Esophagus squamous epithelium (tissue), 4 donors: ENCODE measurements around the gene CYP4F8.

Experiments used
- CTCF ChIP-seq, 6 experiments: fragments of 450-650 bp in 4 of 6; fragments of 200-600 bp in 2 of 6; sonication (generic) in 2 of 6; IDR thresholded peaks; one replicate each; pipeline ENCODE4 v1.5.1; 2016 to 2019; ENCODE audit warnings: antibody characterized with exemption in 6 of 6, mild to moderate bottlenecking in 4 of 6, moderate library complexity in 4 of 6
- POLR2A ChIP-seq, 4 donors: fragments of 450-650 bp; IDR thresholded peaks; one replicate each; pipeline ENCODE4 v1.6.1; 2017; ENCODE audit warnings: antibody characterized with exemption in 4 of 4, mild to moderate bottlenecking in 4 of 4, moderate library complexity in 3 of 4

- no peak for TF ChIP-seq POLR2A (IDR thresholded peaks at IDR 0.05)
- TF ChIP-seq CTCF (IDR thresholded peaks at IDR 0.05) = no peak
Observed at GRCh38 chr19:15649526-15649925, 34.5 kb downstream of the CYP4F8 start.
